Umbilical cord (tissue), 2 donors: ENCODE measurements around the gene DUOX1. TPM values are rescaled to one million over a fixed set of nuclear protein-coding genes. Genes with fewer than 3 reads are reported as not detected.

Experiments
- DNase-seq: peaks from one replicate; pipeline ENCODE4 v3.0.0-alpha.2; 2015; ENCODE audit warnings: low spot score
- total RNA-seq: library from RNA; depleted of rRNA; stranded (reverse); fragments of >200 nt; gene quantifications from one replicate; pipeline ENCODE4 v1.2.3, GENCODE V29; 2014; ENCODE audit warnings: low replicate concordance; ENCODE audit not compliant: insufficient read depth

Gene DUOX1
- total RNA-seq, 1 donor from 2014 or later, result 5.8 TPM

- no peak for DNase-seq
Observed at GRCh38 chr15:45106002-45106790, 23.6 kb upstream of the DUOX1 start.

- no peak for DNase-seq
Observed at GRCh38 chr15:45107941-45108630, 21.7 kb upstream of the DUOX1 start.

GRCh38 chr15:45110256-45110820 lies 19.5 kb upstream of the DUOX1 start:
- DNase-seq, result no peak

- DNase-seq, result no peak
Observed at GRCh38 chr15:45111390-45112142, 18.2 kb upstream of the DUOX1 start.

- no peak for DNase-seq
Observed at GRCh38 chr15:45112143-45112590, 17.6 kb upstream of the DUOX1 start.

- no peak for DNase-seq
Observed at GRCh38 chr15:45112591-45113379, 17.0 kb upstream of the DUOX1 start.

- DNase-seq, result no peak
Observed at GRCh38 chr15:45113380-45113990, 16.3 kb upstream of the DUOX1 start.

- no peak for DNase-seq
Observed at GRCh38 chr15:45114076-45114750, 15.6 kb upstream of the DUOX1 start, which contains the start of the genes DUOX2 and DUOXA2. Gene DUOX2 (minus strand): TSS chr15:45114172. CDS start chr15:45113411, 761 bp downstream. Gene DUOXA2 (plus strand): TSS chr15:45114326. CDS start chr15:45114606, 280 bp downstream.

GRCh38 chr15:45114751-45115085 lies 15.1 kb upstream of the DUOX1 start:
- DNase-seq, result no peak

- DNase-seq, result no peak
Observed at GRCh38 chr15:45115312-45115820, 14.4 kb upstream of the DUOX1 start.

- no peak for DNase-seq
Observed at GRCh38 chr15:45116006-45116481, 13.8 kb upstream of the DUOX1 start.

GRCh38 chr15:45116482-45117307 lies 13.1 kb upstream of the DUOX1 start:
- no peak for DNase-seq

GRCh38 chr15:45117308-45118130 lies 12.3 kb upstream of the DUOX1 start:
- no peak for DNase-seq

- DNase-seq, result peak; percentile 96
Observed at GRCh38 chr15:45118131-45118588, 11.6 kb upstream of the DUOX1 start.

GRCh38 chr15:45118996-45119395 lies 10.8 kb upstream of the DUOX1 start:
- DNase-seq, result no peak

- DNase-seq, result no peak
Observed at GRCh38 chr15:45120081-45120972, 9.5 kb upstream of the DUOX1 start.

- no peak for DNase-seq
Observed at GRCh38 chr15:45121020-45121419, 8.8 kb upstream of the DUOX1 start.
